Measurements from ENCODE around the gene HIF1A. TPM values are rescaled to one million over a fixed set of nuclear protein-coding genes. Genes with fewer than 3 reads are reported as not detected.
A peak's percentile ranks its signal among the peaks of the same experiment; 100 is the strongest.

The HIF1A gene
- total RNA-seq, 1 donor: 816 TPM

DNA sequence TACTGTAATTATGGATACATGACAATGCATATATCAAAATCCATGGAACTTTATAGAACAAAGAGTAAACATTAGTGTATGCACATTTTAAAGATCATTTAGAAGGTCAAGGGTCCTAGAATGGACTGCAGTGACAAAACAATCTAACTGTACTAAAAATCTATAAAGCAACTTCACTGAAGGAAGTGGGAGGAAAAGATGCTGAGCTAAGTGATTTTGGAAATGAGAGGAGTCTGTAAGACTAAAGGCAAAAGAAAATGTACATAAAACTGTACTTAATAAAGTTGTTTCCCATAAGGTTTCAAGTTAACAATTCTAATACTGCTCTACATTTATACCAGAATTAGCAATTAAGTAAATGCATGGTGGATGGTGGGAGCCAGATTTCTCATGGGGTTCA lies 46.9 kb upstream of the HIF1A start:
- H4K20me1 ChIP-seq (ENCODE audit: insufficient read depth, low read length): no peaks in the 10 kb centered on the region
- no peaks in the 10 kb centered on the region for H3K79me2 ChIP-seq (ENCODE audit: insufficient read depth, low read length)
- no peaks in the 10 kb centered on the region for H3K36me3 ChIP-seq (ENCODE audit: insufficient read depth, low read length)
- no peak overlapping the region for H3K4me2 ChIP-seq (ENCODE audit: insufficient read depth, low read length)
- DNase-seq (ENCODE audit: insufficient read length, low spot score, missing footprints): no peak
- peaks cover 24% of the 10 kb centered on the region for H3K4me1 ChIP-seq (ENCODE audit: insufficient read depth, low read length)
- H3K27me3 ChIP-seq (ENCODE audit: insufficient read depth, low read length): no peaks in the 10 kb centered on the region
- TF ChIP-seq, protein P1, sequence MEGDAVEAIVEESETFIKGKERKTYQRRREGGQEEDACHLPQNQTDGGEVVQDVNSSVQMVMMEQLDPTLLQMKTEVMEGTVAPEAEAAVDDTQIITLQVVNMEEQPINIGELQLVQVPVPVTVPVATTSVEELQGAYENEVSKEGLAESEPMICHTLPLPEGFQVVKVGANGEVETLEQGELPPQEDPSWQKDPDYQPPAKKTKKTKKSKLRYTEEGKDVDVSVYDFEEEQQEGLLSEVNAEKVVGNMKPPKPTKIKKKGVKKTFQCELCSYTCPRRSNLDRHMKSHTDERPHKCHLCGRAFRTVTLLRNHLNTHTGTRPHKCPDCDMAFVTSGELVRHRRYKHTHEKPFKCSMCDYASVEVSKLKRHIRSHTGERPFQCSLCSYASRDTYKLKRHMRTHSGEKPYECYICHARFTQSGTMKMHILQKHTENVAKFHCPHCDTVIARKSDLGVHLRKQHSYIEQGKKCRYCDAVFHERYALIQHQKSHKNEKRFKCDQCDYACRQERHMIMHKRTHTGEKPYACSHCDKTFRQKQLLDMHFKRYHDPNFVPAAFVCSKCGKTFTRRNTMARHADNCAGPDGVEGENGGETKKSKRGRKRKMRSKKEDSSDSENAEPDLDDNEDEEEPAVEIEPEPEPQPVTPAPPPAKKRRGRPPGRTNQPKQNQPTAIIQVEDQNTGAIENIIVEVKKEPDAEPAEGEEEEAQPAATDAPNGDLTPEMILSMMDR (IDR thresholded peaks at IDR 0.05; ENCODE audit: extremely low read depth, low read depth, low read length): no peak
- no peaks in the 10 kb centered on the region for H3K9me3 ChIP-seq (ENCODE audit: low read depth, low read length)
- no peak overlapping the region for H3K4me3 ChIP-seq (ENCODE audit: insufficient read depth, low read length)
- no peak overlapping the region for H3K27ac ChIP-seq (ENCODE audit: low read depth, low read length)
- no peak overlapping the region for H2AFZ ChIP-seq (ENCODE audit: low read length)

DNA sequence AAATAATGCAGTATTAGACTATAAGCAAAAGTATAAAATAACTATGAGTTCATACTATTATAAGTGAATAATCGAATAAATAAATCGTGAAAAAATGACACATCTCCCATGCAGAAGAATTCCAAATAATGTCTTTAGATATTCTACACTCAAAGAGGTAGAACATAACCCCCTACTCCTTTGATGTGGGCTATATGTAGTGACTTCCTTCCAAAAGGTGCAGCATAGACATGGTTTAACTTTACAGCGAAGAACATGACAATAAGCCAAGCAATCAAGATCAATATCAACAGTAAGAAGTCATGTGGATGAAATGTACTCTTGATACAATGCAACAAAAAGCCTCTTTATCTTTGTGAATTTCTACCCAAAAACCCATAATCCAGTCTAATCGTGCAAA lies 46.0 kb upstream of the HIF1A start:
- Histone ChIP-seq H3K27me3 (ENCODE audit: insufficient read depth, low read length) (no peaks in the 10 kb centered on the region), H3K9me3 (ENCODE audit: low read depth, low read length) (no peaks in the 10 kb centered on the region), H2AFZ (ENCODE audit: low read length) (no peak overlapping the region), H3K36me3 (ENCODE audit: insufficient read depth, low read length) (no peaks in the 10 kb centered on the region), H3K27ac (ENCODE audit: low read depth, low read length) (no peak overlapping the region), H3K4me2 (ENCODE audit: insufficient read depth, low read length) (no peak overlapping the region), H3K4me3 (ENCODE audit: insufficient read depth, low read length) (no peak overlapping the region), H3K79me2 (ENCODE audit: insufficient read depth, low read length) (no peaks in the 10 kb centered on the region), H3K4me1 (ENCODE audit: insufficient read depth, low read length) (peaks cover 24% of the 10 kb centered on the region), H4K20me1 (ENCODE audit: insufficient read depth, low read length) (no peaks in the 10 kb centered on the region)
- no peak for DNase-seq (ENCODE audit: insufficient read length, low spot score, missing footprints)
- TF ChIP-seq, protein P1 (IDR thresholded peaks at IDR 0.05; ENCODE audit: extremely low read depth, low read depth, low read length): no peak

DNA sequence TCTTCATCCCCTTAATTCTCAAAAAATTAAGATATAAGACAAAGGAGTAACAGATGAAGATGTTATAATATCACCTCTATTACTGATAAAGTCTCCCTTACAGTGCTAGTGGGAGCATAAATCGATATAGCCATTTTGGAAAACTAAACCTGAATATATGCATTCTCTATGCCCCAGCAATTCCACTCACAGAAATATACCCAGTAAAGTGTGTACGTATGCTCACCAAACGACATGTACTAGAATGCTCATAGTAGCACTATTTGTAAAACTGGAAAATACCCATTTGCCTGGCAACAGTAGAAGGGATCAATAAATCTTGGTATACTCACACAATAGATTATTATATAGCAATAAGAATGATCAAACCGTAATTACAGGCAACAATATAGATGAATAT lies 44.0 kb upstream of the HIF1A start:
- no peak overlapping the region for H2AFZ ChIP-seq (ENCODE audit: low read length)
- H3K79me2 ChIP-seq (ENCODE audit: insufficient read depth, low read length): no peaks in the 10 kb centered on the region
- H3K4me2 ChIP-seq (ENCODE audit: insufficient read depth, low read length): no peak overlapping the region
- no peaks in the 10 kb centered on the region for H3K36me3 ChIP-seq (ENCODE audit: insufficient read depth, low read length)
- no peaks in the 10 kb centered on the region for H3K9me3 ChIP-seq (ENCODE audit: low read depth, low read length)
- no peaks in the 10 kb centered on the region for H3K27me3 ChIP-seq (ENCODE audit: insufficient read depth, low read length)
- H3K27ac ChIP-seq (ENCODE audit: low read depth, low read length): no peak overlapping the region
- no peak for DNase-seq (ENCODE audit: insufficient read length, low spot score, missing footprints)
- no peaks in the 10 kb centered on the region for H4K20me1 ChIP-seq (ENCODE audit: insufficient read depth, low read length)
- no peak overlapping the region for H3K4me3 ChIP-seq (ENCODE audit: insufficient read depth, low read length)
- peaks cover 24% of the 10 kb centered on the region for H3K4me1 ChIP-seq (ENCODE audit: insufficient read depth, low read length)
- TF ChIP-seq, protein P1 (IDR thresholded peaks at IDR 0.05; ENCODE audit: extremely low read depth, low read depth, low read length): no peak

DNA sequence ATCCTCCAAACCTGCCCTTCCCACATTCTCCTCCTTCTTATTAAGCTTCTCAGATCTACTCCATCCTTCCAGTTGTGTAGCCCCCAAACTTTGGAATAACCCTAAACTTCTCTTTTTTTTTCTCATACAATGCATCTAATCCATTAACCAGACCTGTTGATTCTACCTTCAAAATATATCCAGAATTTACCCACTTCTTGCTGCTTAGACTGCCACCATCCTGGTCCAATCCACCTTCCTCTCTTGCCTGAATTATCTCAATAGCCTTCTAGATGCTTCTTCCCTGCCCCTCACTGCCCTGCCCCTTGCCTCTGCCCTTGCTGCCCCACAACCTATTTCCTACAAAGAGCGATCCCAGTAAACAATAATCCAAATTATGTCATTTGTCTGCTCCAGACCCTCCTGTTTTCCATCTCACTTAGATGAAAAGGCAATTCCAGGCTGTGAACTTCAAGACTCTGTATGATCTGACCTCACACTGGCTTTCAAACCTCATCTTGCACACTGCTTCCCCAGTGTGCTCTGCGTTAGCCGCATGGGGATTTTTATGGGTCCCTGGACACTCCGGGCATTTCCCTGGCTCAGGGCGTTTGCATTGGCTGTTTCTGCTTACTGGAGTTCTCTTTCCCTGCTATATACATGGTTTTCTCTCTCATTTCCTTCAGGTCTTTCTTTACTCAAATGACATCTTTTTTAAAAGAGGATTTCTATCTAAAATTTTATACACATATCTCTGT lies 42.6 kb upstream of the HIF1A start:
- TF ChIP-seq, protein P1 (IDR thresholded peaks at IDR 0.05; ENCODE audit: extremely low read depth, low read depth, low read length): no peak
- no peaks in the 10 kb centered on the region for H4K20me1 ChIP-seq (ENCODE audit: insufficient read depth, low read length)
- peak overlapping the region; percentile 34 for H2AFZ ChIP-seq (ENCODE audit: low read length)
- H3K4me2 ChIP-seq (ENCODE audit: insufficient read depth, low read length): peak overlapping the region; percentile 68
- no peak overlapping the region for H3K4me3 ChIP-seq (ENCODE audit: insufficient read depth, low read length)
- no peaks in the 10 kb centered on the region for H3K9me3 ChIP-seq (ENCODE audit: low read depth, low read length)
- H3K79me2 ChIP-seq (ENCODE audit: insufficient read depth, low read length): no peaks in the 10 kb centered on the region
- no peaks in the 10 kb centered on the region for H3K27me3 ChIP-seq (ENCODE audit: insufficient read depth, low read length)
- H3K27ac ChIP-seq (ENCODE audit: low read depth, low read length): peak overlapping the region; percentile 80
- peak; percentile 62 for DNase-seq (ENCODE audit: insufficient read length, low spot score, missing footprints)
- peaks cover 17% of the 10 kb centered on the region for H3K4me1 ChIP-seq (ENCODE audit: insufficient read depth, low read length)
- H3K36me3 ChIP-seq (ENCODE audit: insufficient read depth, low read length): no peaks in the 10 kb centered on the region
